Neural cell (in vitro differentiated cells): ENCODE measurements around the gene RAP1GAP2. TPM values are rescaled to one million over a fixed set of nuclear protein-coding genes. Genes with fewer than 3 reads are reported as not detected.

Experiments used
- H2AFZ ChIP-seq: fragments of 200-600, 300-800 bp; sonication (generic), shearing (Covaris generic); 2 replicates; pipeline ENCODE4 v1.6.0; 2014; ENCODE audit warnings: low read depth, mild to moderate bottlenecking, antibody characterized with exemption, low read length, moderate library complexity
- H3F3A ChIP-seq: fragments of 200-600 bp; shearing (Covaris generic); 2 replicates; pipeline ENCODE4 v1.6.1; 2016; ENCODE audit warnings: mild to moderate bottlenecking, moderate library complexity, mixed read lengths, antibody characterized with exemption, low read length; ENCODE audit not compliant: insufficient read depth, poor library complexity, severe bottlenecking
- H3K27ac ChIP-seq: fragments of 200-600, 300-800 bp; sonication (generic), shearing (Covaris generic); 2 replicates; pipeline ENCODE4 v1.5.1; 2014; ENCODE audit warnings: mild to moderate bottlenecking, low read length, moderate library complexity
- H3K27me3 ChIP-seq: fragments of 300-800, 200-600 bp; sonication (generic), shearing (Covaris generic); 2 replicates; pipeline ENCODE4 v1.6.0; 2014; ENCODE audit warnings: mild to moderate bottlenecking, low read depth, low read length, moderate library complexity; ENCODE audit not compliant: insufficient read depth
- H3K36me3 ChIP-seq: fragments of 300-800, 200-600 bp; sonication (generic), shearing (Covaris generic); 2 replicates; pipeline ENCODE4 v1.5.1; 2014; ENCODE audit warnings: mild to moderate bottlenecking, antibody characterized with exemption, low read length, moderate library complexity; ENCODE audit not compliant: insufficient read depth
- H3K4me2 ChIP-seq: fragments of 300-800, 200-600 bp; sonication (generic), shearing (Covaris generic); 2 replicates; pipeline ENCODE4 v1.6.0; 2014; ENCODE audit warnings: mild to moderate bottlenecking, low read length
- H3K4me3 ChIP-seq: fragments of 300-800, 200-600 bp; sonication (generic), shearing (Covaris generic); 2 replicates; pipeline ENCODE4 v1.5.1; 2014; ENCODE audit warnings: mild to moderate bottlenecking, low read length, moderate library complexity
- H3K79me2 ChIP-seq: fragments of 200-600 bp; shearing (Covaris generic); replicated peaks from 2 replicates; pipeline ENCODE4 v1.6.0; 2014; ENCODE audit warnings: mild to moderate bottlenecking, low read length, moderate library complexity; ENCODE audit not compliant: insufficient read depth
- H3K9ac ChIP-seq: fragments of 300-800, 200-600 bp; sonication (generic), shearing (Covaris generic); 2 replicates; pipeline ENCODE4 v1.6.1; 2016; ENCODE audit warnings: mild to moderate bottlenecking, low read length, mixed read lengths
- H3K9me2 ChIP-seq: fragments of 200-600 bp; shearing (Covaris generic); 2 replicates; pipeline ENCODE4 v1.6.1; 2016; ENCODE audit warnings: mild to moderate bottlenecking, low read length, mixed read lengths; ENCODE audit not compliant: insufficient read depth
- H3K9me3 ChIP-seq: fragments of 200-600, 300-800 bp; sonication (generic), shearing (Covaris generic); 2 replicates; pipeline ENCODE4 v1.6.1; 2016; ENCODE audit warnings: mild to moderate bottlenecking, mixed run types, low read length, moderate library complexity, mixed read lengths
- H4K20me1 ChIP-seq: fragments of 200-600 bp; shearing (Covaris generic); 2 replicates; pipeline ENCODE4 v1.6.1; 2016; ENCODE audit warnings: mild to moderate bottlenecking, mixed run types; ENCODE audit not compliant: insufficient read depth
- CTCF ChIP-seq: fragments of 450-650 bp; IDR thresholded peaks from 2 replicates; pipeline ENCODE4 v1.5.1; 2014; ENCODE audit warnings: antibody characterized with exemption, mild to moderate bottlenecking, moderate library complexity; ENCODE audit not compliant: poor library complexity, severe bottlenecking
- EP300 ChIP-seq: fragments of 450-650 bp; conservative IDR thresholded peaks from 2 replicates; pipeline ENCODE4 v1.6.1; 2014; ENCODE audit warnings: antibody characterized with exemption, mild to moderate bottlenecking, moderate library complexity; ENCODE audit not compliant: poor library complexity, severe bottlenecking
- EZH2 ChIP-seq: fragments of 200-600, 300-800 bp; shearing (Covaris generic), sonication (generic); IDR thresholded peaks from 2 replicates; pipeline ENCODE4 v1.6.1; 2014; ENCODE audit warnings: antibody characterized with exemption, low read length, borderline replicate concordance, mild to moderate bottlenecking; ENCODE audit not compliant: insufficient read depth, poor library complexity, severe bottlenecking
- MXI1 ChIP-seq: fragments of 450-650 bp; conservative IDR thresholded peaks from 2 replicates; pipeline ENCODE4 v1.6.1; 2014; ENCODE audit warnings: antibody characterized with exemption, mild to moderate bottlenecking; ENCODE audit not compliant: poor library complexity, severe bottlenecking
- POLR2AphosphoS5 ChIP-seq: IDR thresholded peaks from 2 replicates; pipeline ENCODE4 v1.6.1; 2012
- RAD21 ChIP-seq: fragments of 450-650 bp; conservative IDR thresholded peaks from 2 replicates; pipeline ENCODE4 v1.6.1; 2014; ENCODE audit warnings: antibody characterized with exemption, mild to moderate bottlenecking, moderate library complexity
- REST ChIP-seq: IDR thresholded peaks from 2 replicates; pipeline ENCODE4 v1.6.1; 2012; ENCODE audit warnings: borderline replicate concordance
- SMC3 ChIP-seq: fragments of 450-650 bp; conservative IDR thresholded peaks from 2 replicates; pipeline ENCODE4 v1.6.1; 2014; ENCODE audit warnings: antibody characterized with exemption, mild to moderate bottlenecking, moderate library complexity; ENCODE audit not compliant: poor library complexity
- TAF1 ChIP-seq: IDR thresholded peaks from 2 replicates; pipeline ENCODE4 v1.6.1; 2012; ENCODE audit warnings: low read depth
- polyA plus RNA-seq: library from polyadenylated mRNA; depleted of rRNA; stranded (reverse); fragments of >200 nt; gene quantifications from 2 replicates; pipeline ENCODE4 v1.2.3, GENCODE V29; 2014

The RAP1GAP2 gene
- polyA plus RNA-seq, 1 donor from 2014 or later = 14.8 TPM

- no peaks in the 10 kb centered on the region for H3K36me3 ChIP-seq
- no peaks in the 10 kb centered on the region for H3K9me3 ChIP-seq
Observed at GRCh38 chr17:2967515-2967914, 171.3 kb downstream of the RAP1GAP2 start.

GRCh38 chr17:2971851-2972250 is 175.6 kb downstream of the RAP1GAP2 start:
- Histone ChIP-seq H3K79me2 (no peaks in the 10 kb centered on the region), H3K4me3 (no peak overlapping the region), H3F3A (no peaks in the 10 kb centered on the region), H3K4me2 (no peak overlapping the region), H2AFZ (no peak overlapping the region), H3K9me2 (no peaks in the 10 kb centered on the region), H3K36me3 (no peaks in the 10 kb centered on the region), H4K20me1 (no peaks in the 10 kb centered on the region), H3K27me3 (no peaks in the 10 kb centered on the region), H3K9ac (no peak overlapping the region), H3K27ac (no peak overlapping the region), H3K9me3 (no peaks in the 10 kb centered on the region)
- TF ChIP-seq TAF1 (no peak), RAD21 (no peak), POLR2AphosphoS5 (no peak), MXI1 (no peak), EZH2 (no peak), SMC3 (no peak), EP300 (no peak), CTCF (no peak), REST (no peak)

More at GRCh38 chr17:2967515-2967914, 171.3 kb downstream of the RAP1GAP2 start:
- no peaks in the 10 kb centered on the region for H3K9me2 ChIP-seq
- no peak overlapping the region for H3K27ac ChIP-seq
- no peak overlapping the region for H2AFZ ChIP-seq
- no peak overlapping the region for H3K9ac ChIP-seq
- H3K27me3 ChIP-seq = no peaks in the 10 kb centered on the region
- no peak for TF ChIP-seq CTCF
- no peak for TF ChIP-seq SMC3
- H3K4me2 ChIP-seq = no peak overlapping the region
- H4K20me1 ChIP-seq = no peaks in the 10 kb centered on the region
- H3K4me3 ChIP-seq = no peak overlapping the region
- H3F3A ChIP-seq = no peaks in the 10 kb centered on the region
- H3K79me2 ChIP-seq = no peaks in the 10 kb centered on the region
